Parathyroid adenoma (tissue), 2 donors: ENCODE measurements around the gene LHX2.

Experiments
- H2AFZ ChIP-seq: fragments of 300-600 bp; sonication (generic); one replicate; pipeline ENCODE4 v1.7.0; 2017; ENCODE audit warnings: antibody characterized with exemption, mild to moderate bottlenecking
- H3K27ac ChIP-seq: fragments of 300-600 bp; sonication (generic); one replicate; pipeline ENCODE4 v1.7.0; 2017
- H3K27me3 ChIP-seq: fragments of 300-600 bp; sonication (generic); one replicate; pipeline ENCODE4 v1.7.0; 2017; ENCODE audit warnings: low read length; ENCODE audit not compliant: control insufficient read depth, insufficient read depth
- H3K36me3 ChIP-seq: fragments of 300-600 bp; sonication (generic); one replicate; pipeline ENCODE4 v1.7.0; 2017; ENCODE audit warnings: low read length; ENCODE audit not compliant: control insufficient read depth, insufficient read depth
- H3K4me1 ChIP-seq: fragments of 300-600 bp; sonication (generic); one replicate; pipeline ENCODE4 v1.7.0; 2017; ENCODE audit warnings: control low read depth
- H3K4me2 ChIP-seq: fragments of 300-600 bp; sonication (generic); one replicate; pipeline ENCODE4 v1.7.0; 2017; ENCODE audit warnings: low read length
- H3K4me3 ChIP-seq: fragments of 300-600 bp; sonication (generic); one replicate; pipeline ENCODE4 v1.7.0; 2017; ENCODE audit warnings: low read depth, low read length
- H3K79me2 ChIP-seq: fragments of 300-600 bp; sonication (generic); one replicate; pipeline ENCODE4 v1.7.0; 2017; ENCODE audit warnings: control low read depth
- H3K9ac ChIP-seq: fragments of 300-600 bp; sonication (generic); one replicate; pipeline ENCODE4 v1.7.0; 2017; ENCODE audit warnings: mild to moderate bottlenecking
- H3K9me3 ChIP-seq: fragments of 300-600 bp; sonication (generic); one replicate; pipeline ENCODE4 v1.7.0; 2017; ENCODE audit warnings: low read length; ENCODE audit not compliant: control insufficient read depth
- TF ChIP-seq, protein P1 (sequence below): fragments of 300-600 bp; sonication (generic); IDR thresholded peaks from one replicate; pipeline ENCODE4 v1.7.0; 2017; ENCODE audit warnings: antibody characterized with exemption, mild to moderate bottlenecking
- donor health status: primary hyperparathyroidism.

The LHX2 gene

DNA sequence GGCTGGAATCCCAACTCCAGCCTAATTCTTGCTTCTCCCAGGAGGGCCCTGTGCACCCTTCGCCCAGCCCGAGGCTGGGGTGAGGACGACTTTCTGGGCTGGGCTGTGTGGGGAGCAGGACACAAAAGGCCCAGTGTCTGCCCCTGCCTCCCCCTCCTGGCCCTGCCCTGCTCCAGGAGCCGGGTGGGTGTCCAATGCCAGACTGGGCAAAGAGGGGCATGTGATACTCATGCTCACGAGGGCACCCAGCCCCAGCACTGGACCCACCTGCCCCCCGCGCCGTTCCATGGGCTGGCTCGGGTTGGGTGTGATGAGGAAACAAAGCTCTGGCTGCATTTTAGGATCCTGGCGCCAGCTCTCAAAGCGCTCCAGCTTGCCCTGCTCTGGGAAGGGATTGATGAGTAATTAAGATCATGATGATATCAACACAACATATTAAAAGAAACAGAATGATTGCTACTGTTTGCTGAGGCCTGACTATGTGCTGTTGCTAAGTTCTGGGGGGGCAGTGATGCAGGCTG, 30.7 kb downstream of the LHX2 start:
- Histone ChIP-seq H3K36me3 (no peaks in the 10 kb centered on the region), H3K4me3 (no peak overlapping the region), H3K9me3 (no peaks in the 10 kb centered on the region), H3K27ac (no peak overlapping the region), H3K9ac (no peak overlapping the region), H3K79me2 (no peaks in the 10 kb centered on the region), H2AFZ (no peak overlapping the region), H3K4me1 (no peaks in the 10 kb centered on the region), H3K4me2 (no peak overlapping the region), H3K27me3 (peaks cover 4% of the 10 kb centered on the region)
- TF ChIP-seq, protein P1, sequence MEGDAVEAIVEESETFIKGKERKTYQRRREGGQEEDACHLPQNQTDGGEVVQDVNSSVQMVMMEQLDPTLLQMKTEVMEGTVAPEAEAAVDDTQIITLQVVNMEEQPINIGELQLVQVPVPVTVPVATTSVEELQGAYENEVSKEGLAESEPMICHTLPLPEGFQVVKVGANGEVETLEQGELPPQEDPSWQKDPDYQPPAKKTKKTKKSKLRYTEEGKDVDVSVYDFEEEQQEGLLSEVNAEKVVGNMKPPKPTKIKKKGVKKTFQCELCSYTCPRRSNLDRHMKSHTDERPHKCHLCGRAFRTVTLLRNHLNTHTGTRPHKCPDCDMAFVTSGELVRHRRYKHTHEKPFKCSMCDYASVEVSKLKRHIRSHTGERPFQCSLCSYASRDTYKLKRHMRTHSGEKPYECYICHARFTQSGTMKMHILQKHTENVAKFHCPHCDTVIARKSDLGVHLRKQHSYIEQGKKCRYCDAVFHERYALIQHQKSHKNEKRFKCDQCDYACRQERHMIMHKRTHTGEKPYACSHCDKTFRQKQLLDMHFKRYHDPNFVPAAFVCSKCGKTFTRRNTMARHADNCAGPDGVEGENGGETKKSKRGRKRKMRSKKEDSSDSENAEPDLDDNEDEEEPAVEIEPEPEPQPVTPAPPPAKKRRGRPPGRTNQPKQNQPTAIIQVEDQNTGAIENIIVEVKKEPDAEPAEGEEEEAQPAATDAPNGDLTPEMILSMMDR = no peak

DNA sequence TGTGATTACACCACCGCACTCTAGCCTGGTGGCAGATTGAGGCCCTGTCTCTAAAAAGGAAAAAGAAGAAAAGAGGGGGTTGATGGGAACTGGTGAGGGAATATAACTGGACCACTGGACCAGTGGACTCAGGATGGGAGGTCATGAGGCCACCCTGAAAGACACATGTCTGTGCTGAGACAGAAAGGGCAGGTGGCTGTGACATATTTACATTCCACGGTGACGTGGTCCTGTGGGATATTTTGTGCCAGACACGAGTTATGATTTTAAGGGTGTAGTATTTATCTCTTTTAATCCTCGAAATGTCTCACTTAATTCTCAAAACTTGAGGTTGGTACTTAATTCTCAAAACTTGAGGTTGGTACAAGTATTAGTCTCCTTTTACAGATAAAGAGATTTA, 32.9 kb downstream of the LHX2 start:
- H3K9me3 ChIP-seq = no peaks in the 10 kb centered on the region
- TF ChIP-seq, protein P1 = no peak
- H3K36me3 ChIP-seq = no peaks in the 10 kb centered on the region
- peaks cover 4% of the 10 kb centered on the region for H3K27me3 ChIP-seq
- no peak overlapping the region for H3K4me2 ChIP-seq
- no peak overlapping the region for H3K9ac ChIP-seq
- no peak overlapping the region for H3K4me3 ChIP-seq
- no peaks in the 10 kb centered on the region for H3K4me1 ChIP-seq
- no peak overlapping the region for H2AFZ ChIP-seq
- H3K79me2 ChIP-seq = no peaks in the 10 kb centered on the region
- H3K27ac ChIP-seq = no peak overlapping the region

DNA sequence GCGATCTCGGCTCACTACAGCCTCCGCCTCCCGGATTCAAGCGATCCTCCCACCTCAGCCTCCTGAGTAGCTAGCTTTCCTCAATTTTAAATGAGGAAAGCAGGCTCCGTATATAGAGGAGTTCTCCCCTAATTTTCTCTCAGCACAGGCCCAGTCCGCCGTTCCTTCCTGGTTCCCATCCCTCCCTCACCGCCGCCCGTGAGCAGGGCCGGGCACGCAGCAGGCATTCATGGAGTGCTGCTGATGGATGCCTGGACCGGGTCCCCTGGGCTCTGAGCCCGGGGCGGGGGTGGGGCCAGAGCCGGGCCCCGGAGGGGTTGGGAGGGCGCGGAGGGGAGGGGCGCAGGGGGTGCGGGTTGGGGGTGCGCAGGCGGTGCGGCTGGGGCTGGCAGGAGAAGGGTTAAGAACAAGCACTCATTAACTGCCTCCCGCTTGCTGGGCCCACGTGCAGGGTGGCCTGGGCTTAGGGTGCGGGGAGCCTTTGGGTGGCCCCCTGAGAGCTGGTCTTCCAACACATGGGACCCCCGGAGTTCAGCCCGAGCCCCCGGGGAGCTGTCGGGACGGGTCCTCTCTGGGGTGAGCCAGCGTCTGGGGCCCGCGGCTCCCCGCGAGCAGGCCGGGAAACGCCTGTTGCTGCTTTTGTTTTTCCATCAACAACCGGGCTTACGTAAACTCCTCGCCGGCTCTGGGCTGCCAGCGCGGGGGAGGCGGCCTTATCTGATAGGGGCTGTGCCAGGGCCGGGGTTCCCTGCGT, 33.7 kb downstream of the LHX2 start:
- TF ChIP-seq, protein P1 = no peak
- Histone ChIP-seq H3K4me3 (peak overlapping the region; percentile 46), H3K79me2 (no peaks in the 10 kb centered on the region), H3K4me1 (no peaks in the 10 kb centered on the region), H2AFZ (no peak overlapping the region), H3K9me3 (no peaks in the 10 kb centered on the region), H3K36me3 (no peaks in the 10 kb centered on the region), H3K4me2 (peak overlapping the region; percentile 72), H3K27ac (no peak overlapping the region), H3K9ac (no peak overlapping the region), H3K27me3 (peaks cover 4% of the 10 kb centered on the region)

DNA sequence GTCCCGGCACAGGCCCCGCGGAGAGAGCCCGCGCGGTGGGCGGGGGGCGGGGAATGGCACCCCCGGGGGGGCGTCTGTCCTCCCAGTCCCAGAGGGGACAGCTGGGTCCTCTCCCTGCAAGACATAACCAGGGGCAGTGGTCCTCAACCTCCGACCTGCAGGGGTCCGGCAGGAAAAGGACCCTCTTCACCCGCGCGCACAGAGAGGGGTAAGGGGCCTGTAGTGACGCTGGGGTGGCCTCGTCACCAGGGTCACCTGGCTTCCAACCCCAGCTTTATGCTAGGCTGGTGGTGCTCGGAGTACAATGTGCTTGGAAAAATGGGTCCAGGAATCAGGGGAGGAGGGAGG, 34.2 kb downstream of the LHX2 start:
- H3K79me2 ChIP-seq = no peaks in the 10 kb centered on the region
- H3K36me3 ChIP-seq = no peaks in the 10 kb centered on the region
- peaks cover 4% of the 10 kb centered on the region for H3K27me3 ChIP-seq
- TF ChIP-seq, protein P1 = no peak
- peak overlapping the region; percentile 72 for H3K4me2 ChIP-seq
- no peaks in the 10 kb centered on the region for H3K9me3 ChIP-seq
- H3K4me1 ChIP-seq = no peaks in the 10 kb centered on the region
- no peak overlapping the region for H3K9ac ChIP-seq
- H3K4me3 ChIP-seq = peak overlapping the region; percentile 46
- H2AFZ ChIP-seq = no peak overlapping the region
- no peak overlapping the region for H3K27ac ChIP-seq

DNA sequence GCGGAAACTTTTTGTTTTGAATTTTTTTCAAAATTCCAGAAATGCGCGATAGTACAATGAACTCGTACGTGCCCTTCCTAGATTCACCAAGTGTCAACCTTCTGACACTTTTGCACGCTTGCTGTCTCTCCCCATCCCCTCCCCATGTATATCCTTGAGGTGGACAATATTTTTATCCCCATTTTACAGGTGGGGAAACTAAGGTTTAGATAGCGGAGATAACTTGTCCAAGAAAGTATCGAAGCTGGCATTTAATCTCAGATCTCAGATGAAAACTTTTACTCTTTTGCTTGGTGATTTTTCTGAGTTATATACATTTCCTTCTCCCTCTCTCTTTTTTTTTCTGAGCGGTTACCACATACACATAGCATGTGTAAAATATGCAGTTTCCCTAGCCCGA, 34.6 kb downstream of the LHX2 start:
- Histone ChIP-seq H3K4me2 (peak overlapping the region; percentile 72), H3K27me3 (peaks cover 3% of the 10 kb centered on the region), H3K27ac (no peak overlapping the region), H3K36me3 (no peaks in the 10 kb centered on the region), H2AFZ (no peak overlapping the region), H3K4me1 (no peaks in the 10 kb centered on the region), H3K9ac (no peak overlapping the region), H3K79me2 (no peaks in the 10 kb centered on the region), H3K9me3 (no peaks in the 10 kb centered on the region), H3K4me3 (peak overlapping the region; percentile 46)
- TF ChIP-seq, protein P1 = no peak
